ENCODE measurements around the gene DPP9. TPM values are rescaled to one million over a fixed set of nuclear protein-coding genes. Genes with fewer than 3 reads are reported as not detected.

DPP9 gene
- total RNA-seq, 1 donor from 2014 or later: 111 TPM

- H3K27ac Mint-ChIP-seq: no peak overlapping the region
- no peaks in the 10 kb centered on the region for H3K9me3 Mint-ChIP-seq
- H3K4me1 Mint-ChIP-seq: no peaks in the 10 kb centered on the region
- no peak overlapping the region for H3K4me3 Mint-ChIP-seq
- H3K36me3 Mint-ChIP-seq (ENCODE audit: low read depth): peaks cover 74% of the 10 kb centered on the region
- intact Hi-C loops (cut with micrococcal nuclease): no loop called here
- ATAC-seq (ENCODE audit: low read depth): no peak
- no peaks in the 10 kb centered on the region for H3K27me3 Mint-ChIP-seq
- POLR2A ChIA-PET: no interaction called here
- CTCF ChIA-PET: no interaction called here
- TF ChIP-seq, protein P1, sequence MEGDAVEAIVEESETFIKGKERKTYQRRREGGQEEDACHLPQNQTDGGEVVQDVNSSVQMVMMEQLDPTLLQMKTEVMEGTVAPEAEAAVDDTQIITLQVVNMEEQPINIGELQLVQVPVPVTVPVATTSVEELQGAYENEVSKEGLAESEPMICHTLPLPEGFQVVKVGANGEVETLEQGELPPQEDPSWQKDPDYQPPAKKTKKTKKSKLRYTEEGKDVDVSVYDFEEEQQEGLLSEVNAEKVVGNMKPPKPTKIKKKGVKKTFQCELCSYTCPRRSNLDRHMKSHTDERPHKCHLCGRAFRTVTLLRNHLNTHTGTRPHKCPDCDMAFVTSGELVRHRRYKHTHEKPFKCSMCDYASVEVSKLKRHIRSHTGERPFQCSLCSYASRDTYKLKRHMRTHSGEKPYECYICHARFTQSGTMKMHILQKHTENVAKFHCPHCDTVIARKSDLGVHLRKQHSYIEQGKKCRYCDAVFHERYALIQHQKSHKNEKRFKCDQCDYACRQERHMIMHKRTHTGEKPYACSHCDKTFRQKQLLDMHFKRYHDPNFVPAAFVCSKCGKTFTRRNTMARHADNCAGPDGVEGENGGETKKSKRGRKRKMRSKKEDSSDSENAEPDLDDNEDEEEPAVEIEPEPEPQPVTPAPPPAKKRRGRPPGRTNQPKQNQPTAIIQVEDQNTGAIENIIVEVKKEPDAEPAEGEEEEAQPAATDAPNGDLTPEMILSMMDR (IDR thresholded peaks at IDR 0.05): no peak
- no peak for DNase-seq
Observed at GRCh38 chr19:4705413-4706131, 18.1 kb downstream of the DPP9 start.

DNA sequence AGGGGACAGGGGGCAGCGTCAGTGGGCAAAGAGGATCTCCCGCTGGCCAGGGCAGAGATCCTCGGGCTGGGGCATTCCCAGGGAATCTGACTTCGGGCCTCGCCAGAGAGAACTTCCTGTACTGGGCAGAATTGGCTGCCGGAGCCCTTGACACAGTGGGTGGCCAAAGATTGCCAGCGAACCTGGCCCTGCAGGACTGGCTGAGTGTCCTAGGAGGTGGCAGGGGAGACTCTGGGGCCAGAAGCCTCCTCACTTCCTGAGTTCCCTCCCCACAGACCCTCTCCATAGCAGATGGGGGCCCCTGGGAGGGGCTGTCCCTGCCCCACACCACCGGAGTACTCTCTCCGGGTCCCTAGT lies 19.3 kb downstream of the DPP9 start:
- no peak for ATAC-seq (ENCODE audit: low read depth)
- ChIA-PET CTCF (interaction anchor here (0.5 kb wide), 1 partner anchor 101 kb away, joined by 3 read pairs; no protein-coding TSS in a partner anchor), POLR2A (no interaction called here)
- Mint-ChIP-seq H3K4me3 (no peak overlapping the region), H3K4me1 (no peaks in the 10 kb centered on the region), H3K36me3 (ENCODE audit: low read depth) (peaks cover 75% of the 10 kb centered on the region), H3K27me3 (no peaks in the 10 kb centered on the region), H3K9me3 (no peaks in the 10 kb centered on the region), H3K27ac (no peak overlapping the region)
- DNase-seq: no peak
- TF ChIP-seq, protein P1 (IDR thresholded peaks at IDR 0.05): no peak
- intact Hi-C loops (cut with micrococcal nuclease): no loop called here

- H3K4me1 Mint-ChIP-seq: no peaks in the 10 kb centered on the region
- ChIA-PET POLR2A (no interaction called here), CTCF (interaction anchor here (0.5 kb wide), 1 partner anchor 101 kb away, joined by 3 read pairs; no protein-coding TSS in a partner anchor)
- intact Hi-C loops (cut with micrococcal nuclease): no loop called here
- H3K4me3 Mint-ChIP-seq: no peak overlapping the region
- no peaks in the 10 kb centered on the region for H3K9me3 Mint-ChIP-seq
- TF ChIP-seq, protein P1 (IDR thresholded peaks at IDR 0.05): no peak
- no peak for ATAC-seq (ENCODE audit: low read depth)
- DNase-seq: no peak
- no peaks in the 10 kb centered on the region for H3K27me3 Mint-ChIP-seq
- peaks cover 74% of the 10 kb centered on the region for H3K36me3 Mint-ChIP-seq (ENCODE audit: low read depth)
- H3K27ac Mint-ChIP-seq: no peak overlapping the region
Observed at GRCh38 chr19:4703671-4704316, 19.8 kb downstream of the DPP9 start.

GRCh38 chr19:4702764-4703163 lies 20.9 kb downstream of the DPP9 start:
- TF ChIP-seq, protein P1 (IDR thresholded peaks at IDR 0.05): no peak
- H3K27me3 Mint-ChIP-seq: no peaks in the 10 kb centered on the region
- DNase-seq (no peak), ATAC-seq (ENCODE audit: low read depth) (no peak)
- ChIA-PET POLR2A (no interaction called here), CTCF (no interaction called here)
- H3K27ac Mint-ChIP-seq: no peak overlapping the region
- no peak overlapping the region for H3K4me3 Mint-ChIP-seq
- intact Hi-C loops (cut with micrococcal nuclease): no loop called here
- no peaks in the 10 kb centered on the region for H3K9me3 Mint-ChIP-seq
- peaks cover 72% of the 10 kb centered on the region for H3K36me3 Mint-ChIP-seq (ENCODE audit: low read depth)
- no peaks in the 10 kb centered on the region for H3K4me1 Mint-ChIP-seq

DNA sequence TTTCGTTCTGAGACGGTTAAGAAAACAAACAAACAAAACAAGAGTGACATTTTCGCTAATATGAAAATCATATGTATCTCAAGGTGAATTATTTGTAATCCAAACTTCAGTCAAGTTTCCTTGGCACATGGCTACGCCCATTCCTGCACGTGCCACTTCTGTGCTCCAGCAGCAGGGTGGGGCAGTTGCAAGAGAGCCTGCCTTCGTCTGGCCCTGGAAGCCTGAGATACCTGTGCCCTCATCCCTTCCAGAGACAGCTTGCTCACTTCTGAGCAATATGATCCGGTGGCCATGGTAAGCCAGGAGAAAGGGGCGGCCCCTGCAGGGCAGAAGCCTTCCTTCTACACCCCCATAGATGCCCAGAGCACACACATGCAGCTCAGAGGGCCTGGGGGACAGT lies 22.1 kb downstream of the DPP9 start:
- DNase-seq (no peak), ATAC-seq (ENCODE audit: low read depth) (no peak)
- H3K4me3 Mint-ChIP-seq: no peak overlapping the region
- ChIA-PET CTCF (no interaction called here), POLR2A (no interaction called here)
- H3K27me3 Mint-ChIP-seq: no peaks in the 10 kb centered on the region
- intact Hi-C loops (cut with micrococcal nuclease): no loop called here
- no peaks in the 10 kb centered on the region for H3K9me3 Mint-ChIP-seq
- H3K36me3 Mint-ChIP-seq (ENCODE audit: low read depth): peaks cover 76% of the 10 kb centered on the region
- TF ChIP-seq, protein P1 (IDR thresholded peaks at IDR 0.05): no peak
- no peak overlapping the region for H3K27ac Mint-ChIP-seq
- H3K4me1 Mint-ChIP-seq: no peaks in the 10 kb centered on the region

Data from activated B cell treated with CpG ODN at 0.5 μM for 24 hours (primary cell).